Mononuclear cell (primary cell): Measurements from ENCODE around the gene CFAP299. TPM values are rescaled to one million over a fixed set of nuclear protein-coding genes. Genes with fewer than 3 reads are reported as not detected.
"Not testable (repeated sequence)": the region's sequence is repeated elsewhere in the genome, so short reads cannot be mapped to it uniquely, and the experiment has no call there.

Experiments
- H3K27me3 ChIP-seq: 2 replicates; pipeline ENCODE4 v1.6.0; 2011; ENCODE audit warnings: low read length, control low read depth; ENCODE audit not compliant: insufficient read depth
- H3K4me1 ChIP-seq: 2 replicates; pipeline ENCODE4 v1.5.1; 2011; ENCODE audit warnings: mild to moderate bottlenecking, low read length, control low read depth; ENCODE audit not compliant: insufficient read depth
- H3K4me3 ChIP-seq: 2 replicates; pipeline ENCODE4 v1.5.1; 2011; ENCODE audit warnings: mild to moderate bottlenecking, low read length, moderate library complexity
- H3K9me3 ChIP-seq: 2 replicates; pipeline ENCODE4 v1.5.1; 2011; ENCODE audit warnings: low read depth, mild to moderate bottlenecking, control low read depth, low read length
- total RNA-seq: library from RNA; depleted of rRNA; stranded (reverse); fragments of >200 nt; gene quantifications from one replicate; pipeline ENCODE4 v1.2.3, GENCODE V29; 2012

The CFAP299 gene
- total RNA-seq, result 0.10 TPM

DNA sequence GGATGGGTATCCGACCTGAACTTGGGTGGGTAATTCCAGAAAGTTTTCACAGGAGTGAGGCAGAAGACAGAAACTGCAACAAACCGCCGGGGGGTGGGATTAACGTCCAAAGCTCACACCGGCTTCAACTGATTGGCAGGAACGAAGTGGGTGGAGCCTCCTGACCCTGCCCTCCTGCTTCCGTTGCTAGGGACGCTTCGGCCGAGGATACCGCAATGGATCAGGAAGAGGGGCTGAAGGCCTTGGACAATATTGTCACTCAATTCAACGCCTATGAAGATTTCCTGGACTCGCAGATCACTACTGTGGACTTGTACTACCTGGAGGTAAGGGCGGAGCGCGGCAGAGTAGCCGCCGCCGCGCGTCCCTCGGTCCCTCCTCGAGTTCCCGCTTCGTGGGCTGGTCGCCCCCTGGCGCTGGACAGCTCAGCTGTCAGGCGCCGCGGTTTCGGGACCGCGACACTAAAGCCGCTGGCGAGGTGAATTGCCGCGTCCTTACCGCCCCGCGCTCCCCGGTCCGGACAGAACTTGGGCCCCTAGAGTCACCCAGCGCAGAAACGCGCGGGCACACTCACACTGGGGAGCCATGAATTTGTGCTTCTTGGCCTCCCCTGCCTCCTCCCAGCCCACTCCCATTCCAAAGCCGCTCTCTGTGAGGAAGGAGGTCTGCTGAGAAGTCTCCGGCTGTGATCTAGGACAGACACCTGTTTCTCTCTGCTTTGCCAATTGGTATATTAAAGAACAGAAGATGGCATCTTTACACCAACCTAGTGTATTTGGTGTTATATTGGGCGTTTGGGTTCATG, at the start of gene CFAP299:
Gene CFAP299 (plus strand): TSS at position 177 of the 805 bp plus-strand sequence.
- peak within 1 kb of the TSS; percentile 39 for H3K4me3 ChIP-seq
- H3K9me3 ChIP-seq, result no peaks in the 10 kb centered on the region
- peaks cover 10% of the 10 kb centered on the region for H3K4me1 ChIP-seq
- H3K27me3 ChIP-seq, result peaks cover 35% of the 10 kb centered on the region

DNA sequence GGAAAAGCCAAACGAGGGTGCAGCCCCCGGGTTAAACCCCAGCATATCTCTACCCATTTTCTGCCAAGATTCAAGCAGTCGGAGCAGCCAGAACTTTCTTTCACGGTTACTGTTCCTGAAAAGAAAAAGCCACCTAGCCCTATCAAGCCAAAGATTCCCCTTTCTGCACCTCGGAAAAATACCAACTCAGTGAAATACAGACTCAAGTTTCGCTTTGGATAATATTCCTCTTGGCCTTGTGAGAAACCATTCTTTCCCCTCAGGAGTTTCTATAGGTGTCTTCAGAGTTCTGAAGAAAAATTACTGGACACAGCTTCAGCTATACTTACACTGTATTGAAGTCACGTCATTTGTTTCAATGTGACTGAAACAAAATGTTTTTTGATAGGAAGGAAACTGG, 49.1 kb upstream of the CFAP299 start:
- no peak overlapping the region for H3K4me3 ChIP-seq
- H3K4me1 ChIP-seq, result no peaks in the 10 kb centered on the region
- no peaks in the 10 kb centered on the region for H3K9me3 ChIP-seq
- H3K27me3 ChIP-seq, result no peaks in the 10 kb centered on the region

DNA sequence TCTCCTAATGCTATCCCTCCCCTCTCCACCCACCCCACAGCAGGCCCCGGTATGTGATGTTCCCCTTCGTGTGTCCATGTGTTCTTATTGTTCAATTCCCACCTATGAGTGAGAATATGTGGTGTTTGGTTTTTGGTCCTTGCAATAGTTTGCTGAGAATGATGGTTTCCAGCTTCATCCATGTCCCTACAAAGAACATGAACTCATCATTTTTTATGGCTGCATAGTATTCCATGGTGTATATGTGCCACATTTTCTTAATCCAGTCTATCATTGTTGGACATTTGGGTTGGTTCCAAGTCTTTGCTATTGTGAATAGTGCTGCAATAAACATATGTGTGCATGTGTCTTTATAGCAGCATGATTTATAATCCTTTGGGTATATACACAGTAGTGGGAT, 44.9 kb upstream of the CFAP299 start:
- H3K9me3 ChIP-seq, H3K4me1 ChIP-seq, H3K27me3 ChIP-seq: not testable (repeated sequence)

DNA sequence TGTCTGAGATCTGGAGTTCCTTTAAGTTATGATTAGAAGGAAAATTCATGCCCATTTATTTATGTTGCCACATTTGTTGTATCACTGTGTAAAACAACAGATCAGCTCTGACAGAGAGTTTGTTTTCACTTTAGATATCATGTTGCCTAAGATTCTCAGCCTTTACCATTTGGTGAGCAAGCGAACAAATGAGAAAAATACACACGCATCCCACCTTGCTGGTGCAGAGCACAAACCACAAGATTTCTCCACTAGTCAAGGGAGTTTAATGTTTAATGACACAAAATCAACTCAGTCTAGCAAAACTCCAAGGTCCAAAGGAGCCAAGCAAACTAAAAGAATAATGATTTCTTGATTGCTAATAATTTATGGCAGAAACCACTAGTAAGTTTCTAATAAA, 41.3 kb upstream of the CFAP299 start:
- H3K4me1 ChIP-seq, result no peaks in the 10 kb centered on the region
- H3K27me3 ChIP-seq, result no peaks in the 10 kb centered on the region
- no peaks in the 10 kb centered on the region for H3K9me3 ChIP-seq
- no peak overlapping the region for H3K4me3 ChIP-seq

More for the DNA sequence above, 44.9 kb upstream of the CFAP299 start:
- not testable (repeated sequence) for H3K4me3 ChIP-seq

DNA sequence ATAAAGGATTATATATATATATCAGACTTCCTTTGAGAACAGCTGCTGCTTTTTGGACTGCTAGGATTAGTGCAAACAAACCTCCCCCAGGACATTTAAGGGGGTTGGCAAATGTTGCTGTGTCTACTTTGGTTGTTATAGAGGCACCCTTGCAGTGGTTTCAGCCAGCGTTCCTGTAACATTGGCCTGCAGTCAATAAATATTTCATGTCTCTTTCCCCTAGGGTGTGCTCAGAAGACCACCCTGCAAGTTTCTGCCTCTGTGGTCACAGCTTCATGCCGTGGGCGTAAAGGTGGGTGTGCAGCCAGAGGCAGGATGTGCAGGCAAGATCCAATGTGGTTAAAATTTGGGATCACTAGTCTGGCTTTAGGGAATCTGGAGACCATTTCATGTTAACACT, 40.2 kb upstream of the CFAP299 start:
- no peak overlapping the region for H3K4me3 ChIP-seq
- no peaks in the 10 kb centered on the region for H3K9me3 ChIP-seq
- H3K4me1 ChIP-seq, result no peaks in the 10 kb centered on the region

DNA sequence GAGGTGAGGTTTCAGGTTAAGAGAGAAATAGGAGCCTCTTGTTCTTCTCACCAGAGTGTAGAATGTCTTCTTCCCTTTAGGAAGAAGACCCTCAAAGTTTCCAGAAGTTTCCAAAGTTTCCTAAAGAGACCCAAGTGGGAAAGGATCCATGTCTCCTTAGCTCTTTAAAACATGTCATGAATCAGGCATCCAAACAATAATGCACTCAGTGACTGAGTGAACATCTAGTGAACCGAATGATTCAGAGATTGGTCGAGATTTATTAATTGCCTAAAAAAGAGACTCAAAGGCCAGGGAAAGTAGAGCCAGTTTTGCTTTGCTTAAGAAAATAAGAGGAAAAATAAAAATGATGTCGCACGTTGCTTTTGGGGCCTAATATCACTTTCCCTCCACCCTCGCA, 39.7 kb upstream of the CFAP299 start:
- Histone ChIP-seq H3K9me3 (no peaks in the 10 kb centered on the region), H3K4me3 (no peak overlapping the region), H3K27me3 (no peaks in the 10 kb centered on the region), H3K4me1 (no peaks in the 10 kb centered on the region)

More for the DNA sequence above, 40.2 kb upstream of the CFAP299 start:
- no peaks in the 10 kb centered on the region for H3K27me3 ChIP-seq

DNA sequence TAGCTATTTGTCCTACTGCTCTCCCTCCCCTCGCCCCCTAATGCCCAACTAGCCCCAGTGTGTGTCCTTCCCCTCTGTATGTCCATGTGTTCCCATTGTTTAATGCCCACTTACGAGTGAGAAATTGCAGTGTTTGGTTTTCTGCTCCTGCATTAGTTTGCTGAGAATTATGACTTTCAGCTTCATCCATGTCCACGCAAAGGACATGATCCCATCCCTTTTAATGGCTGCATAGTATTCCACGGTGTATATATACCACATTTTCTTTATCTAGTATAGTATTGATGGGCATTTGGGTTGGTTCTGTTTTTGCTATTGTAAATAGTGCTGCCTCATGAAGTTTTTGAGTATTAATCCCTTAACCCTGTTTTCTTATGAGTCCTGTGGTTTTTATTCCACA, 33.6 kb upstream of the CFAP299 start:
- Histone ChIP-seq H3K9me3 (no peaks in the 10 kb centered on the region), H3K4me3 (no peak overlapping the region), H3K27me3 (no peaks in the 10 kb centered on the region), H3K4me1 (no peaks in the 10 kb centered on the region)

DNA sequence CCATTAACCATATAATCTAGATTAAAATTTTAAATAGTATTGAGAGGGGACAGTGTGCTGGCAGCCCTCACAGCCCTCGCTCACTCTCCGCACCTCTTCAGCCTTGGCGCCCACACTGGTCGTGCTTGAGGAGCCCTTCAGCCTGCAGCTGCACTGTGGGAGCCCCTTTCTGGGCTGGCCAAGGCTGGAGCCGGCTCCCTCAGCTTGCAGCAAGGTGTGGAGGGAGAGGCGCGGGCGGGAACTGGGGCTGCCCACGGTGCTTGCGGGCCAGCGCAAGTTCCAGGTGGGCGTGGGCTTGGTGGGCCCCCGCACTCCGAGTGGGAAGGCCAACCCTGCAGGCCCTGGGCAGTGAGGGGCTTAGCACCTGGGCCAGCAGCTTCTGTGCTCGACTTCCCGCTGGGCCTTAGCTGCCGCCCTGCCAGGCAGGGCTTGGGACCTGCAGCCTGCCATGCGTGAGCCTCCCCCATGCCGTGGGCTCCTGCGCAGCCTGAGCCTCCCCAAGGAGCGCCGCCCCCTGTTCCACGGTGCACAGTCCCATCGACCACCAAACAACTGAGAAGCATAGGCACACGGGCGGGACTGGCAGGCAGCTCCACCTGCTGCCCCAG, 32.8 kb upstream of the CFAP299 start:
- Histone ChIP-seq H3K27me3 (no peaks in the 10 kb centered on the region), H3K4me3 (no peak overlapping the region), H3K4me1 (no peaks in the 10 kb centered on the region), H3K9me3 (no peaks in the 10 kb centered on the region)

DNA sequence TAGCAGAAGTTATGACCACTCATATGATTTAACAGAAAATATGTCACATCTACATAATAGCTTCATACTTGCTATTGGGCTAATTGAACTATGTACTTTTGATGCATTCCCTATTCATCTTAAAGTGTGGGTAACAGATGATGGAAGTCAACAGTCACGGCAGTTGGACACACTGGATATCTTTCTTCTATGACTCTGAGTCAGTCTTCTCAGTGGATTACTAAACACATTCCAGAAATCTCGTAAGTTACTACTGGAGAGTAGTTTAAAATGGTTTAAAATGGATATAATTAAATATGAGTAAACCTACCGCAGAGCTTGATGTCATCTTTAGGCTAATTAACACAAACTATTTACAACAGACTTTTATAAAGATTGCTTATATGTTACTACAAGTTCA, 30.1 kb upstream of the CFAP299 start:
- no peak overlapping the region for H3K4me3 ChIP-seq
- peaks cover 5% of the 10 kb centered on the region for H3K27me3 ChIP-seq
- H3K9me3 ChIP-seq, result no peaks in the 10 kb centered on the region
- no peaks in the 10 kb centered on the region for H3K4me1 ChIP-seq

DNA sequence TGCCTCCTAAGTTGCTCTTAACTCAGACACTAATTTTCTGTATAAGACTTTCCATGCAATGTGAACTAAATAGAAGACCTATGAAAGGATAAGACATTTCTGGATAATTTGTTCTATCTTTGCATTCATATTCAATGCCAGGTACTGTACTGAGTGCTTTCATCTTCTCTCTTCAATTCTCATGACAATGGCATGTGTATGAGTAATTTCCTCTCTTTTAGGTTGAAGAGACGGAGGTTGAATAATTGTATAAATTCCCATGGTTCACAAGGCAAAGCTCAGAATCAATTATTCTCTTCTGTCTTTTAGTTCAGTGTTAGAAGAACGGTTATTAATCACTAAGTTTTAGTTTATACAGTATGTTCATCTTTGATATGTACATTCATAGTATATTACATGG, 29.3 kb upstream of the CFAP299 start:
- H3K9me3 ChIP-seq, result no peaks in the 10 kb centered on the region
- H3K4me3 ChIP-seq, result no peak overlapping the region
- H3K27me3 ChIP-seq, result peaks cover 5% of the 10 kb centered on the region
- H3K4me1 ChIP-seq, result no peaks in the 10 kb centered on the region

DNA sequence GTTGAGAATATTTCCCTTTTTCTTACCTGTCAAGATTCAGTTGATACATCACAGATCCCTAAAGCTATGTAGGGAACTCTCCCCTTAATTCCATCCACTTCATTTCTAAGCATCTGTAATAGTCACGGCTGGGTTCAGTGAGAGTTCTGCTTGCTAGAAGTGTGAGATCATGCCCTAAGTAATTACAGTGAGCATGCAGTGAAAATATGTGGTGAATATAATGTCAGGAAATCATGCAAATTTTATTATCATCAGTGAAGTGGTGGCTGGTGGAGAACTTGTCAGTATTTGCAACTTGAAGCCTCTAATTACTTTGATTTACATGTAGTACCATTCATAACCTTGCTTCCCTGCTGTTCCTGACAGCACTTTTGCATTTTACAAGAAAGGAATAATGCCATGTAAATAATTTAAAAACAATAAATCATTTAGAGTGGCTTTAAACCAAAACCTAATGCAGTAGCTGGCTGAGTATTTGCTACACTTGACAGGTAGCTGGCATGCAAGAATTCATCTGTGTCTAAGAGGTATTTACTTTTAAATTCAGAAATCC, 28.3 kb upstream of the CFAP299 start:
- Histone ChIP-seq H3K4me3 (no peak overlapping the region), H3K9me3 (no peaks in the 10 kb centered on the region), H3K27me3 (peaks cover 5% of the 10 kb centered on the region), H3K4me1 (no peaks in the 10 kb centered on the region)

DNA sequence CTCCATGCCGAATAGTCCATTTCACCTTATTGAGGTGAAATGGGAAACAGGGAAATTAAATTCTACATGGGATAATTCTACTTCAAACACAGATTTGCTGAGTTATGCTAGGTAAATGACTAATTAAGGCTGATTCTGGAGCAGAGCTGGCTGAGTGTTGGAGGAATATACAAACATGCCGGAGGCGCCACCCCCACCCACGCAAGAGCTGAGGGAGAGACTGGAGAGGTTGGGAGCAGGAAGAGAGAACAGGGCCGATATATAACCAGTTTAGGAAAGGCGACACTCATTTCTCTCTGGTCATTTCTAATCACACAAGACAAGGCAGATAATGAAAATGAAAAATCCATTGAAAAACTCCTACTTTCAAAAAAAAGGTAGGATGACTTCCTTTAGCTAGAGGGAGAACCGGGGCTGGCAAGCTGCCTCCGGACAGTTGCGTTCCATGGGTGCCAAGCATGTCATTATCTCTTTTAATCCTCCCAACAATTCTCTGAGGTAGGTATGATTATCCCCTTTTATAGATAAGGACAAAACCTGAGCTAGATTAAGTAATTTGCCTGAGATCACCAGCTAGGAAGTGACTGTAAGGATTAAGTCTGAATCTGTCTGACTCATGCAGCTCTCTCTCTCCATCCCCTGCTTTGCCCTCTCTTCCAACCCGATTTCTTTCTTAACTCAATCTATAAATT, 27.6 kb upstream of the CFAP299 start:
- no peak overlapping the region for H3K4me3 ChIP-seq
- H3K27me3 ChIP-seq, result peaks cover 5% of the 10 kb centered on the region
- H3K4me1 ChIP-seq, result no peaks in the 10 kb centered on the region
- no peaks in the 10 kb centered on the region for H3K9me3 ChIP-seq

DNA sequence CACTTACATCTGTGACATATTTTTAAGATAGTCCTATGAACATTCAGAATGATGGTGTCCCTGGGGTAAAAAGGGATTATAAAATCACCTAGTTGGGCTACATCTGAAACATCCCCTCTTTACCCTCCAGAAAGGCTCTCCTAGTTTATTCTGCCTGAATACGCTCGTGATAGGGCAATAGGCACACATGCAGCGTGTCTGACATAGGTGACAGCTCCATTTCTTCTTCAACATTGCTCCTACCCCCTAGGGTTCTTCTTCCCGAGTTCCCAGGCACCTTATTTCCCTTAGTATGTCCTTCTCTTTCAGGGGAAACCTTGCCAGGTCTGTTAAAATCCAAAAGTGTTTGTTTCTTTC, 27.1 kb upstream of the CFAP299 start:
- Histone ChIP-seq H3K4me3 (no peak overlapping the region), H3K27me3 (peaks cover 5% of the 10 kb centered on the region), H3K9me3 (no peaks in the 10 kb centered on the region), H3K4me1 (no peaks in the 10 kb centered on the region)

DNA sequence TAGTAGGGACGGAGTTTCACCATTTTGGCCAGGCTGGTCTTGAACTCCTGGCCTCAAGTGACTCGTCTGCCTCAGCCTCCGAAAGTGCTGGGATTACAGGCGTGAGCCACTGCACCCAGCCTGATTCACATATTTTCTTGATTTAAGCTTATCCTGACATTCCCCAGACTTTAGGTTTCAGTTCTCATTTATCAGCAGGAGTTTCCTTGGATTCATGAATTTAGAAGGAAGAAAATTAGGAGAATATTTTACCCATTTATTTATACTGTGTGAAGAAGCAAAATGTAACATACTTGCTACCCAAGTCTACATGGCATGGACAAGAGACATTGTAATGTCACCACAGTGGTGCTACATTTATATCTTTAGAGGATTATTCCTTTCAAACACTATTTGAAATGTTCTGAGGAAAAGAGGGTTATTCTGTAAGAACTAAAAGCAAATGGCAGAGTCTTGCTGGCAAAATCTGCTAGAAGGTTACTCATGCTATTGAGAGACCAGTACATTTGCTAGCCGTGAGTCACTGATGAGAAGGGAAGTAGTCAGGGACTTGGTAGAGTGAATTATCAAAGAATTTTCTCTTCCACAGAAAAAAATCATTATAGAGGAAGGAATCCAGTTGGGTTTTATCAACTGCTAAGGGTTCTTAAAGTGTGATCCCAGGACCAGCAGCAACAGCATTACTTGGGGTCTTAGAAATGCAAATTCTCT, 26.1 kb upstream of the CFAP299 start:
- H3K27me3 ChIP-seq, result peaks cover 5% of the 10 kb centered on the region
- no peaks in the 10 kb centered on the region for H3K4me1 ChIP-seq
- no peaks in the 10 kb centered on the region for H3K9me3 ChIP-seq
- H3K4me3 ChIP-seq, result no peak overlapping the region

DNA sequence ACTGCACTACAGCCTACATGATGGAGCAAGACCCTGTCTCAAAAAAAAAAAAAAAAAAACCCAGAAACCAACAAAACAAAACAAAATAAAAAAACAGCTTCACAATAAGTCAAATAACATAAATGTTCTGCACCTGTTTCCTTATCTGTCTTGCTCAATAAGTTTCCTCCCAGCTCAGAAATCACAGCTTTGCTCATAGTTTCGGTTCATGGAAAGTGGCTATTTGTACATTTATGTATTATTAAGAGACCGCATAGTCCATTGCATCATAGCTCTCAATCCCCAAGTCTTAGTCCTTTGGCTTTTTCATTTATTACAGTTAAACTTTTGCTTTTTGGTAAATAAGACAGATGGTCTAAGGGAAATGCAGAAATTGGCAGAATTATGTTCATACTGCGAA, 24.4 kb upstream of the CFAP299 start:
- Histone ChIP-seq H3K9me3 (no peaks in the 10 kb centered on the region), H3K4me1 (no peaks in the 10 kb centered on the region), H3K4me3 (no peak overlapping the region), H3K27me3 (peaks cover 10% of the 10 kb centered on the region)
